AG04450 (cell line): ENCODE data around the gene RNF207. TPM values are rescaled to one million over a fixed set of nuclear protein-coding genes. Genes with fewer than 3 reads are reported as not detected.
"Not testable (repeated sequence)": the region's sequence is repeated elsewhere in the genome, so short reads cannot be mapped to it uniquely, and the experiment has no call there.

Experiments
- CTCF ChIA-PET: fragments of 300-600, 350-600 bp; formaldehyde crosslinking; extraction: SDS; loops from one replicate; lab custom pipeline; 2022; ENCODE audit warnings: antibody characterized with exemption, inconsistent platforms; lab: Charles Lee
- POLR2A ChIA-PET: fragments of 350-600 bp; formaldehyde crosslinking; extraction: SDS; loops from one replicate; lab custom pipeline; 2021; ENCODE audit warnings: antibody characterized with exemption, inconsistent platforms; lab: Yijun Ruan, JAX
- DNase-seq: peaks from one replicate; pipeline ENCODE4 v3.0.0-alpha.2; 2011; ENCODE audit warnings: low read depth, low spot score
- H3K27ac ChIP-seq: one replicate; pipeline ENCODE4 v1.5.1; 2012; ENCODE audit warnings: low read depth, low read length, control low read depth
- H3K27me3 ChIP-seq: one replicate; pipeline ENCODE4 v1.6.0; 2012; ENCODE audit warnings: low read length; ENCODE audit not compliant: control insufficient read depth, insufficient read depth
- H3K4me3 ChIP-seq: 2 replicates; pipeline ENCODE4 v1.5.1; 2011; ENCODE audit warnings: mild to moderate bottlenecking, low read depth, low read length, control low read depth
- H3K9me3 ChIP-seq: 2 replicates; pipeline ENCODE4 v1.5.1; 2012; ENCODE audit warnings: low read length; ENCODE audit not compliant: control insufficient read depth, insufficient read depth
- CTCF ChIP-seq: IDR thresholded peaks from 2 replicates; pipeline ENCODE4 v1.5.1; 2011; ENCODE audit warnings: low read depth, low read length, control low read depth, inconsistent platforms
- polyA plus RNA-seq: library from polyadenylated mRNA; depleted of rRNA; stranded (reverse); fragments of >200 nt; gene quantifications from 2 replicates; pipeline ENCODE4 v1.2.3, GENCODE V29; 2011

The RNF207 gene
- polyA plus RNA-seq, 1 experiment, result 7.2 TPM

GRCh38 chr1:6210591-6211355, 4.9 kb downstream of the RNF207 start:
- Histone ChIP-seq H3K27ac (no peak overlapping the region), H3K9me3 (no peaks in the 10 kb centered on the region; the same call in 1 of the 2 replicates), H3K27me3 (no peaks in the 10 kb centered on the region), H3K4me3 (no peak overlapping the region)
- ChIA-PET POLR2A (no interaction called here), CTCF (no interaction called here)
- no peak for TF ChIP-seq CTCF
- DNase-seq, result no peak

- no peak for DNase-seq
- ChIA-PET POLR2A (no interaction called here), CTCF (no interaction called here)
- H3K27ac ChIP-seq, result no peak overlapping the region
- H3K4me3 ChIP-seq, result no peak overlapping the region
- TF ChIP-seq CTCF, result no peak
- H3K9me3 ChIP-seq, result no peaks in the 10 kb centered on the region; the same call in 1 of the 2 replicates
- no peaks in the 10 kb centered on the region for H3K27me3 ChIP-seq
Observed at GRCh38 chr1:6211731-6212130, 5.8 kb downstream of the RNF207 start.

GRCh38 chr1:6212193-6212959, 6.5 kb downstream of the RNF207 start:
- DNase-seq, result no peak
- Histone ChIP-seq H3K4me3 (no peak overlapping the region), H3K9me3 (no peaks in the 10 kb centered on the region; the same call in 1 of the 2 replicates), H3K27ac (no peak overlapping the region), H3K27me3 (no peaks in the 10 kb centered on the region)
- CTCF ChIA-PET, result interaction anchor here (1.9 kb wide), 1 partner anchor 8 kb away, joined by 8 read pairs; no protein-coding TSS in a partner anchor
- no peak for TF ChIP-seq CTCF
- POLR2A ChIA-PET, result no interaction called here

- no peaks in the 10 kb centered on the region for H3K9me3 ChIP-seq
- no peaks in the 10 kb centered on the region for H3K27me3 ChIP-seq
- ChIA-PET CTCF (interaction anchor here (1.3 kb wide), 1 partner anchor 9 kb away, joined by 3 read pairs; no protein-coding TSS in a partner anchor), POLR2A (interaction anchor here (0.8 kb wide), 1 partner anchor 12 kb away, joined by 5 read pairs; no protein-coding TSS in a partner anchor)
- no peak overlapping the region for H3K27ac ChIP-seq
- TF ChIP-seq CTCF, result no peak
- no peak for DNase-seq
- H3K4me3 ChIP-seq, result no peak overlapping the region
Observed at GRCh38 chr1:6218375-6219164, 12.7 kb downstream of the RNF207 start.

GRCh38 chr1:6219641-6220040, 13.7 kb downstream of the RNF207 start:
- H3K27me3 ChIP-seq, POLR2A ChIA-PET, DNase-seq, H3K27ac ChIP-seq, H3K4me3 ChIP-seq, H3K9me3 ChIP-seq: not testable (repeated sequence)
- CTCF ChIA-PET, result interaction anchor here (4.4 kb wide), 1 partner anchor 15 kb away, joined by 19 read pairs; no protein-coding TSS in a partner anchor
